Small intestine (tissue), 7 donors: ENCODE data around the gene OR52H1. TPM values are rescaled to one million over a fixed set of nuclear protein-coding genes. Genes with fewer than 3 reads are reported as not detected.

Experiments used
- DNase-seq, 2 donors: peaks; one replicate each; pipeline versions ENCODE4 v3.0.0 to v3.0.0-alpha.2; 2013
- FAIRE-seq: peaks from 2 replicates; lab custom pipeline; 2012; peaks lifted over from hg19 to GRCh38; lab: Jason Lieb, UNC
- H3K27ac ChIP-seq, 3 donors: one replicate each; pipeline ENCODE4 v1.5.1; 2013; ENCODE audit warnings: low read length in 2 of 3, mild to moderate bottlenecking in 2 of 3, control low read depth in 1 of 3, inconsistent platforms in 1 of 3, low read depth in 1 of 3, moderate library complexity in 1 of 3
- H3K27me3 ChIP-seq, 3 donors: one replicate each; pipeline ENCODE4 v1.6.1; 2013; ENCODE audit warnings: low read length in 3 of 3, inconsistent platforms in 1 of 3; ENCODE audit not compliant: control insufficient read depth in 3 of 3, insufficient read depth in 3 of 3
- H3K36me3 ChIP-seq, 3 donors: one replicate each; pipeline ENCODE4 v1.6.1; 2013; ENCODE audit warnings: low read length in 3 of 3, inconsistent platforms in 1 of 3, low read depth in 1 of 3, mild to moderate bottlenecking in 1 of 3, moderate library complexity in 1 of 3; ENCODE audit not compliant: control insufficient read depth in 3 of 3, insufficient read depth in 2 of 3
- H3K4me1 ChIP-seq, 3 donors: one replicate each; pipeline ENCODE4 v1.6.1; 2013; ENCODE audit warnings: low read length in 2 of 3, inconsistent platforms in 1 of 3, low read depth in 1 of 3, mild to moderate bottlenecking in 1 of 3, moderate library complexity in 1 of 3; ENCODE audit not compliant: control insufficient read depth in 3 of 3, insufficient read depth in 2 of 3
- H3K4me3 ChIP-seq, 3 donors: one replicate each; pipeline ENCODE4 v1.5.1; 2013; ENCODE audit warnings: low read length in 3 of 3, control low read depth in 1 of 3, inconsistent platforms in 1 of 3, low read depth in 1 of 3, mild to moderate bottlenecking in 1 of 3, moderate library complexity in 1 of 3
- H3K9me3 ChIP-seq, 2 donors: one replicate each; pipeline ENCODE4 v1.6.1; 2013; ENCODE audit warnings: low read depth in 1 of 2, low read length in 1 of 2; ENCODE audit not compliant: control insufficient read depth in 2 of 2, insufficient read depth in 1 of 2
- WGBS, 3 donors: extraction: QIAGEN DNeasy Blood & Tissue Kit; methylation state at CpG; one replicate each; pipeline ENCODE4 v1.1.7; 2013; 5-methylcytosine and 5-hydroxymethylcytosine counted together
- polyA plus RNA-seq, 4 donors: library from polyadenylated mRNA; stranded (reverse) in 3 of 4; unstranded in 1 of 4; fragments of 200-250 nt in 3 of 4; fragments of 120-200 nt in 1 of 4; gene quantifications; one replicate each; pipeline versions ENCODE4 v1.2.1 to v1.2.3, GENCODE V29; 2013
- donor health status: healthy with polysubstance abuse.
- donor health status: control.
- donor health status: control.
- donor health status: Bipolar disorder and iron deficiency.
- donor health status: healthy.

Gene OR52H1
- polyA plus RNA-seq, 4 donors: not detected

- Histone ChIP-seq H3K36me3 (no peaks in the 10 kb centered on the region), H3K27ac (no peak overlapping the region), H3K4me1 (no peaks in the 10 kb centered on the region), H3K27me3 (no peaks in the 10 kb centered on the region), H3K9me3 (no peaks in the 10 kb centered on the region), H3K4me3 (no peak overlapping the region)
- no peak for FAIRE-seq
- no peak for DNase-seq
Measured at GRCh38 chr11:5553343-5553742, 5.0 kb upstream of the OR52H1 start.

DNA sequence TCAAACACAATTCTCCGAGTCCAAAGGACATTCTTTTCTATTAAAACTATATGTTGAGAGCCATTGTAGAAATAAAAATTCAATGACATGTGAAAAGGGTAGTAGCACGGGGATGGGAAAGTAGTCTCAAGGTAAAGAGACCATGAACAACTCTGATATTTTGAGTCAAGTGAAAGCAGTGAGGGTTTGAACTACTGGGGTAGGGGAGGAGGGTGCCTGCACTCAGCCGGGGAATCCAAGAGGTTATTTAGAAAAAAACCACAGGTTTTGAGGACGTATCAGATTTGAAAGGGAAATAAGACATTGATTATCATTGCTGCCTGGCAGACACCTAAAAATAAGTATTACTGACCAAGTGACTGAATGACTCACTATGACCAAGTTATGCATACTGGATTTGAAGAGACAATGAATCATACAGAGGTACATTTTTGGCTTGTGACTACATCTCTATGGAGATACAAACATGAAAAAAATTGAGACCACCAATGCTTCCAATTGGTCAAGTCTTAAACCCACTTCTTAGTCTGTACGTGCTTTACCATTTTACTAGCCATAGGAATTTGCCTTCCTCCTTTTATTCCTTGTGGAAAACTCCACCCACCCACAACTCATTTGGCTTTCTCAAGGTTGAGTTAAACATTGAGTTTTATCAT lies 2.2 kb upstream of the OR52H1 start:
- Histone ChIP-seq H3K4me1 (no peaks in the 10 kb centered on the region), H3K27ac (no peak overlapping the region), H3K27me3 (no peaks in the 10 kb centered on the region), H3K36me3 (no peaks in the 10 kb centered on the region), H3K4me3 (no peak overlapping the region), H3K9me3 (no peaks in the 10 kb centered on the region)
- DNase-seq (no peak), FAIRE-seq (no peak)
- WGBS, 3 donors: 62 to 68% (median 68%) methylated on average over 5 of the region's 5 CpGs

DNA sequence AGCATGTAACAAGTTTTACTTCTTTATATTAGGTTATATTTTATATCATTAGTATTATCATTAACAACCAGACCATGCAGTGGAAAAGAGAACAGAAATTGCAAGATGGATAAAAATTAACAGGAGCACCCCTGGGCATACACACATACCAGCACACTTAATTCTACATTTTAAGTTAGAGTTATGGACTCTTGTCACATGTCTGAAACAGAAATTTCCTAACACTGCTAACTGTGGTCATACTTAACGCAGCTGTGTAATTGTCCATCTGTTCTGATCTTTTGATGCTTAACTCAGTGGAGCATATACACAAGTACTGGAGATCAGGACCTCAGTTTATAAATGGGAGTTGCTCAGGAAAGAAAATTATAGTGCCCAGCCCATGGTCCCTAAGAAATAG lies 358 bp downstream of the OR52H1 start:
- WGBS, 3 donors: 90 to 100% (median 92%) methylated on average over 1 of the region's 1 CpG
- Histone ChIP-seq H3K27me3 (no peaks in the 10 kb centered on the region), H3K9me3 (no peaks in the 10 kb centered on the region), H3K27ac (no peak overlapping the region), H3K4me1 (no peaks in the 10 kb centered on the region), H3K36me3 (no peaks in the 10 kb centered on the region), H3K4me3 (no peak overlapping the region)
- DNase-seq (no peak), FAIRE-seq (no peak)

DNA sequence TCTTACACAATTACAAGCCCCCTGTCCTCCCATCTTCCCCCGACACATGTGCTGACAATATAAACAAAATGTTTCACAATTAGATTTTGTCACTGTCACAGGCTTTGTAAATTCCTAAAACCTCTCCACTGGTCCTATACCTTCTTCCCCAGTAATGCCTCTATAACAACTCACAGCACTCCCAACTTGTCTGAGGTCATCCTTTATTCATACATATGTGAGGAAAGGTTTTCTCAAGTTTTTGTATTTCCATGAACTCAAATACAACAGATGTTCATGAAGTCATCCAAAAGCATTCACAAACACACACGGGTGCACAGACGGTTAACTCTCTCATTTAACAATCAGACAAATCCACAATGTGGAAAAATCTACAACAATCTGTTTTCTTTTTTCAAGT lies 1.9 kb downstream of the OR52H1 start:
- DNase-seq: no peak
- 78 to 93% (median 90%) methylated on average over 3 of the region's 3 CpGs for WGBS, 3 donors
- Histone ChIP-seq H3K27ac (no peak overlapping the region), H3K4me1 (no peaks in the 10 kb centered on the region), H3K36me3 (no peaks in the 10 kb centered on the region), H3K27me3 (no peaks in the 10 kb centered on the region), H3K4me3 (no peak overlapping the region), H3K9me3 (no peaks in the 10 kb centered on the region)
- no peak for FAIRE-seq

DNA sequence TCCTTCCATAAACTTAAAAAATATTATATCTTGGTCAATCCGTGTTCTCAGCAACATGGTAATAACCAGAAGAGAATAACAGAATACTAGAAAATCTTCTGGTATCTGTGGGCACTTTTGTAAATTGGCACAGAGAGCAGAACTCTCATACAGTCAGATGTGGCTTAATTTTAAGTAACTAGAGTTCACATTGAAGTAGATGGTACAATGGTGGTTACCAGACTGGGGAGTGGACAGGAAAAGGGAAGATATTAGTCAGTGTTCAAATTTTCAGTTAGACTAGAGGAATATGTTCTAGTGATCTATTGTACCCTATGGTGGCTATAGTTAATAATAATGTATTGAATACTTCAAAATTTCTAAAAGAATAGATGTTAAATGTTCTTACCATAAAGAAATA lies 6.9 kb downstream of the OR52H1 start:
- Histone ChIP-seq H3K27me3 (no peaks in the 10 kb centered on the region), H3K4me1 (no peaks in the 10 kb centered on the region), H3K4me3 (no peak overlapping the region), H3K9me3 (no peaks in the 10 kb centered on the region), H3K27ac (no peak overlapping the region), H3K36me3 (no peaks in the 10 kb centered on the region)
- 13 to 26% (median 18%) methylated on average over 1 of the region's 1 CpG for WGBS, 3 donors
- DNase-seq: no peak
- no peak for FAIRE-seq

DNA sequence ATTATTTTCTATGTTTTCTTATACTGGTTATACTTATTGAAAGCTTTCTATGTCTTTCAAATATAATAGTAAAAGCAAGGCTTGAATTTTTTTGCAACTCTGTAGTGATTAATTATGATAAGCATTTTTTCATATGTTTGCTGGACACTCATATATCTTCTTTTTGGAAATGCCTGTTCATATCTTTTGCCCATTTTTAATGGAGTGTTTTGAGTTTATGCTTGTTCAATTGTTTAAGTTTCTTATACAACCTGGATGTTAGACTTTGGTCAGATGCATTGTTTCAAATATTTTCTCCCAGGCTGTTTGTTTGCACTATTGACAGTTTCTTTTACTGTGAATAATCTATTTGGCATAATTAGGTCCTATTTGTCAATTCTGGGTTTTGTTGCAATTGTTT lies 11.9 kb downstream of the OR52H1 start:
- Histone ChIP-seq H3K4me1 (no peaks in the 10 kb centered on the region), H3K9me3 (no peaks in the 10 kb centered on the region), H3K27me3 (no peaks in the 10 kb centered on the region), H3K36me3 (no peaks in the 10 kb centered on the region), H3K27ac (no peak overlapping the region), H3K4me3 (no peak overlapping the region)
- FAIRE-seq (no peak), DNase-seq (no peak)

GRCh38 chr11:5534046-5534445 lies 14.3 kb downstream of the OR52H1 start:
- FAIRE-seq (no peak), DNase-seq (no peak)
- 63 to 66% (median 65%) methylated on average over 1 of the region's 1 CpG for WGBS, 3 donors

DNA sequence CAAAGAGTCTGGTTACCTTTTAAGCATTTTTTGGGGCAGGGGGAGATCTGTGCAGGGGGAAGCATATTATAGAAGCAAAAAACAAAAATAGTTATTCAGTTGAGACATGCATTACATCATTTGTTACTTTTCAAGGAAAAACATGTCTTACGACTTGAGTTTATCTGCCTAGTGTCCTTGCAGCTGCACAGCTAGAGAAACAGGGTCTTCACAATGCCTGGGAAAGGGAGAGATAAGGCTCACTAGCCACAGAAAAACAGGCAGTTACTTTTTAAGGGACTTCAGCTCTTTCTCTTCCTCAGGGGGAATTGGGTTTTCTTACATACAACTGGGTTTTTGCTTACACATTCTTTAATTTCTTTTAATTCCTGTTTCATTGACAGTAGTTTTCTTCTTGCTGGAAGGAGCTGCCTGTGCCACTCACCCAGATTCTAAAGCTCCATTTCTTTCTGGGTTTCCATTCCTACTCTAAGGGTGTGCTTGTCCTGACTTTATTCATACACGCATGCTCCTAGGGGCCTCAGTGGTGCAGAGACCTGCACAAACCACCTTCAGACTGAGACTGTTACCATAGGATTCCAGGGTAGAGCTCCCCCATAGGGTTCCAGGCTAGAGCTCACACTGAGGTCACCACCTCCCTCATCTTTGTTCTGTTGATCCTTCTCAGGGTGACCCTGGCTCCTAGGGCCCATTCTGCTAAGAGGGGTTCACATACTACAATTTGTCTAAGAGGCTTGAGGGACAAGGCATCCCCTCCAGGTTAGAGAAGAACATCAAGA lies 17.1 kb downstream of the OR52H1 start:
- FAIRE-seq (no peak), DNase-seq (no peak)
- Histone ChIP-seq H3K4me1 (no peaks in the 10 kb centered on the region), H3K4me3 (no peak overlapping the region), H3K36me3 (no peaks in the 10 kb centered on the region), H3K27me3 (peaks cover 0 to 2% (median 0%) of the 10 kb centered on the region in 3 donors), H3K9me3 (no peaks in the 10 kb centered on the region), H3K27ac (no peak overlapping the region)
- WGBS, 3 donors: 70 to 77% (median 75%) methylated on average over 2 of the region's 2 CpGs

More at GRCh38 chr11:5534046-5534445, 14.3 kb downstream of the OR52H1 start:
- no peaks in the 10 kb centered on the region for H3K9me3 ChIP-seq
- H3K36me3 ChIP-seq: no peaks in the 10 kb centered on the region
- H3K4me1 ChIP-seq: no peaks in the 10 kb centered on the region
- H3K4me3 ChIP-seq: no peak overlapping the region
- no peaks in the 10 kb centered on the region for H3K27me3 ChIP-seq
- H3K27ac ChIP-seq: no peak overlapping the region
